OCI-LY1 (cell line): Measurements from ENCODE around the gene PLEKHG2.

ENCODE experiments used
- CTCF ChIP-seq: fragments of 200-600 bp; sonication (generic), shearing (Covaris generic); IDR thresholded peaks from 2 replicates; pipeline ENCODE4 v1.5.1; 2017; ENCODE audit warnings: mild to moderate bottlenecking, antibody characterized with exemption, low read length, moderate library complexity, mixed read lengths
- EZH2 ChIP-seq: fragments of 200-600 bp; sonication (generic), shearing (Covaris generic); IDR thresholded peaks from 2 replicates; pipeline ENCODE4 v1.8.0; 2017; ENCODE audit warnings: borderline replicate concordance, mixed run types, mild to moderate bottlenecking, antibody characterized with exemption, low read length, moderate library complexity, mixed read lengths

- TF ChIP-seq CTCF, result no peak
- TF ChIP-seq EZH2, result no peak
Observed at GRCh38 chr19:39386557-39386956, 25.9 kb upstream of the PLEKHG2 start.
